K562 (cell line): ENCODE measurements around the gene NUBP2. TPM values are rescaled to one million over a fixed set of nuclear protein-coding genes. Genes with fewer than 3 reads are reported as not detected.

Experiments used
- ARID3B ChIP-seq: fragments of 250-450 bp; sonication (Bioruptor Pico); IDR thresholded peaks from 2 replicates; pipeline ENCODE4 v1.4.0; 2020; ENCODE audit warnings: borderline replicate concordance
- CBX8 ChIP-seq: fragments of 200-600 bp; sonication (generic); IDR thresholded peaks from 2 replicates; pipeline ENCODE4 v1.6.1; 2012; ENCODE audit warnings: borderline replicate concordance, mixed run types, low read depth, mild to moderate bottlenecking, moderate library complexity, mixed read lengths, low read length, control low read depth, inconsistent platforms; ENCODE audit not compliant: poor library complexity, severe bottlenecking; ENCODE audit errors: extremely low read depth
- ETS2 ChIP-seq: IDR thresholded peaks from 2 replicates; pipeline ENCODE4 v1.6.1; 2016; ENCODE audit warnings: borderline replicate concordance, missing genetic modification characterization, mild to moderate bottlenecking, moderate library complexity, missing compliant biosample characterization; ENCODE audit not compliant: poor library complexity, severe bottlenecking
- HDAC3 ChIP-seq: fragments of 450-650 bp; IDR thresholded peaks from 2 replicates; pipeline ENCODE4 v1.6.1; 2018; ENCODE audit warnings: borderline replicate concordance, mild to moderate bottlenecking, moderate library complexity; ENCODE audit not compliant: partially characterized antibody
- MEF2D ChIP-seq: conservative IDR thresholded peaks from 2 replicates; pipeline ENCODE4 v1.6.1; 2016; ENCODE audit warnings: low read depth, missing genetic modification characterization, missing compliant biosample characterization
- MTA3 ChIP-seq: fragments of 450-650 bp; formaldehyde crosslinking; IDR thresholded peaks from 2 replicates; pipeline ENCODE4 v1.6.1; 2017; ENCODE audit warnings: mild to moderate bottlenecking, borderline replicate concordance
- PTBP1 ChIP-seq: fragments of 200-400 bp; formaldehyde crosslinking; IDR thresholded peaks from 2 replicates; pipeline ENCODE4 v1.6.1; 2017; ENCODE audit warnings: low read depth, low read length
- PURB ChIP-seq: sonication (generic); formaldehyde crosslinking; IDR thresholded peaks from 2 replicates; pipeline ENCODE4 v1.9.0; 2021; ENCODE audit warnings: low read depth, mild to moderate bottlenecking, missing genetic modification reagents
- RBM22 ChIP-seq: fragments of 200-400 bp; formaldehyde crosslinking; IDR thresholded peaks from 2 replicates; pipeline ENCODE4 v1.6.1; 2018; ENCODE audit warnings: low read length, low read depth; ENCODE audit not compliant: poor library complexity, severe bottlenecking
- SIRT6 ChIP-seq: IDR thresholded peaks from one replicate; pipeline ENCODE4 v1.6.1; 2012; ENCODE audit warnings: low read depth, mild to moderate bottlenecking, control low read depth, inconsistent platforms, low read length, moderate library complexity
- ZFPM2 ChIP-seq: fragments of 250-450 bp; sonication (Bioruptor Pico); IDR thresholded peaks from 2 replicates; pipeline ENCODE4 v1.5.1; 2022; ENCODE audit warnings: mild to moderate bottlenecking
- ZNF212 ChIP-seq: fragments of 450-650 bp; formaldehyde crosslinking; IDR thresholded peaks from 2 replicates; pipeline ENCODE4 v1.4.0; 2020; ENCODE audit warnings: mild to moderate bottlenecking
- ZNF316 ChIP-seq: fragments of 450-650 bp; IDR thresholded peaks from 2 replicates; pipeline ENCODE4 v1.6.1; 2016
- polyA plus RNA-seq, 8 experiments: library from polyadenylated mRNA; depleted of rRNA in 4 of 8; stranded (reverse) in 5 of 8; unstranded in 3 of 8; fragments of >200 nt; fragmentation: Nextera tagmentation in 2 of 8; fragmentation: Illumina TruSeq in 1 of 8; extraction: Ambion mirVana in 2 of 8; extraction: Trizol in 1 of 8; gene quantifications; 2 replicates each; pipeline versions ENCODE4 v1.2.1 to v1.2.3, GENCODE V29; 2011 to 2014; ENCODE audit warnings: inconsistent platforms in 1 of 8, missing spikeins in 1 of 8
- total RNA-seq, 7 experiments: library from RNA; depleted of rRNA in 6 of 7; stranded (reverse); fragments of >200 nt in 6 of 7; fragmentation: Illumina TruSeq in 2 of 7; extraction: Trizol in 2 of 7; gene quantifications; 2 replicates each; pipeline versions ENCODE4 v1.2.1 to v1.2.3, GENCODE V29; 2011 to 2021; ENCODE audit warnings: low replicate concordance in 1 of 7
- TF ChIP-seq, protein P1 (sequence below): sonication (generic); formaldehyde crosslinking; IDR thresholded peaks from 2 replicates; pipeline ENCODE4 v1.8.0; 2022; ENCODE audit warnings: mild to moderate bottlenecking, missing genetic modification reagents
- TF ChIP-seq, protein P2 (sequence below): sonication (generic); formaldehyde crosslinking; IDR thresholded peaks from 2 replicates; pipeline ENCODE4 v1.8.1; 2023; ENCODE audit warnings: mild to moderate bottlenecking, missing genetic modification reagents
- TF ChIP-seq, protein P3 (sequence below): fragments of 250-450 bp; sonication (Bioruptor Pico); IDR thresholded peaks from 2 replicates; pipeline ENCODE4 v1.4.0; 2020

NUBP2 gene
- total and polyA plus RNA-seq, 9 of the 15 experiments (the other 6 are each of a cell fraction or from before 2014, with no cell fraction given): 1.8 to 115 (median 24.0) TPM

DNA sequence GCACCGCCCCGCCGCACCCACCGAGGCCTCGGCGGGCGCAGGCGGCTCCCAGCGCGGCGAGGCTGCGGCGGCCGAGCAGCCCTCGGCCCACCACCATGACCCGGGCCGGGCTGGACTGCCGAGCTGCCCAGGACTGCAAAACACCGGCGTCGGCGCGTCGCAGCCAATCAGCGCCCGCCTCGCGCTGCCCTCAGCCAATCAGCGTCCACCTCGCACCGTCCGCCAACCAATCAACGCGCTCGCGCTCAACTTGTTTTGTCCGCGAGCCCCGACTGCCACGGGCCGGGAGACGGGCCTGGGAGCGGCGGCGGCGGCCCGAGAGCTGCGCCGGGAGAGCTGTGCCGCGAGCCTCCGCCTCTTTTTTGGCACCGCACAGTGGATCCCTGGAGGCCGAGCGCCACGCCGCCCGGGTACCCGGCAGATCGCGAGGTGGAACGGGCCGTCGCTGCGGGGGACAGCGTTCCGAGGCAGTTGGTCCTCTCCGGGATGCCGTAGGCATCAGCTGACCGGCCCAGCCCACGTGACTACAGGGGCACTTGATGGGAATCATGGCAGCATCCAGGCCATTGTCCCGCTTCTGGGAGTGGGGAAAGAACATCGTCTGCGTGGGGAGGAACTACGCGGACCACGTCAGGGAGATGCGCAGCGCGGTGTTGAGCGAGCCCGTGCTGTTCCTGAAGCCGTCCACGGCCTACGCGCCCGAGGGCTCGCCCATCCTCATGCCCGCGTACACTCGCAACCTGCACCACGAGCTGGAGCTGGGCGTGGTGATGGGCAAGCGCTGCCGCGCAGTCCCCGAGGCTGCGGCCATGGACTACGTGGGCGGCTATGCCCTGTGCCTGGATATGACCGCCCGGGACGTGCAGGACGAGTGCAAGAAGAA, 44.2 kb downstream of the NUBP2 start, which contains the start of the genes FAHD1 and HAGH (continued):
- TF ChIP-seq, protein P1, sequence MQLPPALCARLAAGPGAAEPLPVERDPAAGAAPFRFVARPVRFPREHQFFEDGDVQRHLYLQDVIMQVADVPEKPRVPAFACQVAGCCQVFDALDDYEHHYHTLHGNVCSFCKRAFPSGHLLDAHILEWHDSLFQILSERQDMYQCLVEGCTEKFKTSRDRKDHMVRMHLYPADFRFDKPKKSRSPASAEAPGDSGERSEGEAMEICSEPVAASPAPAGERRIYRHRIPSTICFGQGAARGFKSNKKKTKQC: peak; percentile 75; the same call in 1 of the 2 replicates
- TF ChIP-seq, protein P2, sequence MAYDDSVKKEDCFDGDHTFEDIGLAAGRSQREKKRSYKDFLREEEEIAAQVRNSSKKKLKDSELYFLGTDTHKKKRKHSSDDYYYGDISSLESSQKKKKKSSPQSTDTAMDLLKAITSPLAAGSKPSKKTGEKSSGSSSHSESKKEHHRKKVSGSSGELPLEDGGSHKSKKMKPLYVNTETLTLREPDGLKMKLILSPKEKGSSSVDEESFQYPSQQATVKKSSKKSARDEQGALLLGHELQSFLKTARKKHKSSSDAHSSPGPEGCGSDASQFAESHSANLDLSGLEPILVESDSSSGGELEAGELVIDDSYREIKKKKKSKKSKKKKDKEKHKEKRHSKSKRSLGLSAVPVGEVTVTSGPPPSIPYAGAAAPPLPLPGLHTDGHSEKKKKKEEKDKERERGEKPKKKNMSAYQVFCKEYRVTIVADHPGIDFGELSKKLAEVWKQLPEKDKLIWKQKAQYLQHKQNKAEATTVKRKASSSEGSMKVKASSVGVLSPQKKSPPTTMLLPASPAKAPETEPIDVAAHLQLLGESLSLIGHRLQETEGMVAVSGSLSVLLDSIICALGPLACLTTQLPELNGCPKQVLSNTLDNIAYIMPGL: 0 out of 2 replicates have a peak, but pooled peaks have one; percentile 28
- TF ChIP-seq ETS2 (tag) (no peak), ZNF316 (no peak), ARID3B (CRISPR knock-in tag) (no peak), MTA3 (peak; percentile 100), HDAC3 (no peak), MEF2D (tag) (no peak), ZNF212 (CRISPR knock-in tag) (no peak), PTBP1 (no peak), PURB (CRISPR knock-in tag) (no peak), SIRT6 (no peak), ZFPM2 (CRISPR knock-in tag) (no peak), RBM22 (no peak), CBX8 (no peak)
- TF ChIP-seq, protein P3, sequence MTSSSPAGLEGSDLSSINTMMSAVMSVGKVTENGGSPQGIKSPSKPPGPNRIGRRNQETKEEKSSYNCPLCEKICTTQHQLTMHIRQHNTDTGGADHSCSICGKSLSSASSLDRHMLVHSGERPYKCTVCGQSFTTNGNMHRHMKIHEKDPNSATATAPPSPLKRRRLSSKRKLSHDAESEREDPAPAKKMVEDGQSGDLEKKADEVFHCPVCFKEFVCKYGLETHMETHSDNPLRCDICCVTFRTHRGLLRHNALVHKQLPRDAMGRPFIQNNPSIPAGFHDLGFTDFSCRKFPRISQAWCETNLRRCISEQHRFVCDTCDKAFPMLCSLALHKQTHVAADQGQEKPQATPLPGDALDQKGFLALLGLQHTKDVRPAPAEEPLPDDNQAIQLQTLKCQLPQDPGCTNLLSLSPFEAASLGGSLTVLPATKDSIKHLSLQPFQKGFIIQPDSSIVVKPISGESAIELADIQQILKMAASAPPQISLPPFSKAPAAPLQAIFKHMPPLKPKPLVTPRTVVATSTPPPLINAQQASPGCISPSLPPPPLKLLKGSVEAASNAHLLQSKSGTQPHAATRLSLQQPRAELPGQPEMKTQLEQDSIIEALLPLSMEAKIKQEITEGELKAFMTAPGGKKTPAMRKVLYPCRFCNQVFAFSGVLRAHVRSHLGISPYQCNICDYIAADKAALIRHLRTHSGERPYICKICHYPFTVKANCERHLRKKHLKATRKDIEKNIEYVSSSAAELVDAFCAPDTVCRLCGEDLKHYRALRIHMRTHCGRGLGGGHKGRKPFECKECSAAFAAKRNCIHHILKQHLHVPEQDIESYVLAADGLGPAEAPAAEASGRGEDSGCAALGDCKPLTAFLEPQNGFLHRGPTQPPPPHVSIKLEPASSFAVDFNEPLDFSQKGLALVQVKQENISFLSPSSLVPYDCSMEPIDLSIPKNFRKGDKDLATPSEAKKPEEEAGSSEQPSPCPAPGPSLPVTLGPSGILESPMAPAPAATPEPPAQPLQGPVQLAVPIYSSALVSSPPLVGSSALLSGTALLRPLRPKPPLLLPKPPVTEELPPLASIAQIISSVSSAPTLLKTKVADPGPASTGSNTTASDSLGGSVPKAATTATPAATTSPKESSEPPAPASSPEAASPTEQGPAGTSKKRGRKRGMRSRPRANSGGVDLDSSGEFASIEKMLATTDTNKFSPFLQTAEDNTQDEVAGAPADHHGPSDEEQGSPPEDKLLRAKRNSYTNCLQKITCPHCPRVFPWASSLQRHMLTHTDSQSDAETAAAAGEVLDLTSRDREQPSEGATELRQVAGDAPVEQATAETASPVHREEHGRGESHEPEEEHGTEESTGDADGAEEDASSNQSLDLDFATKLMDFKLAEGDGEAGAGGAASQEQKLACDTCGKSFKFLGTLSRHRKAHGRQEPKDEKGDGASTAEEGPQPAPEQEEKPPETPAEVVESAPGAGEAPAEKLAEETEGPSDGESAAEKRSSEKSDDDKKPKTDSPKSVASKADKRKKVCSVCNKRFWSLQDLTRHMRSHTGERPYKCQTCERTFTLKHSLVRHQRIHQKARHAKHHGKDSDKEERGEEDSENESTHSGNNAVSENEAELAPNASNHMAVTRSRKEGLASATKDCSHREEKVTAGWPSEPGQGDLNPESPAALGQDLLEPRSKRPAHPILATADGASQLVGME (CRISPR knock-in tag): peak; percentile 88
